ENCODE results near the gene PCLO. TPM values are rescaled to one million over a fixed set of nuclear protein-coding genes. Genes with fewer than 3 reads are reported as not detected.

Gene PCLO
- total and polyA plus RNA-seq, 2 of the 4 experiments (the other 2 are of a cell fraction) = under 0.01 to 0.05 TPM

GRCh38 chr7:82839555-82839954, 323.1 kb downstream of the PCLO start:
- Histone ChIP-seq H3K27ac (ENCODE audit: insufficient read depth, low read length) (no peak overlapping the region), H2AK5ac (ENCODE audit: low read depth, low read length) (no peak overlapping the region), H3K36me3 (ENCODE audit: control insufficient read depth, insufficient read depth, low read length) (no peaks in the 10 kb centered on the region), H3K23ac (ENCODE audit: low read depth, low read length) (no peak overlapping the region), H3K56ac (ENCODE audit: extremely low read depth, insufficient read depth, low read length) (no peak overlapping the region), H3K4ac (ENCODE audit: low read depth, low read length) (no peak overlapping the region), H4K91ac (ENCODE audit: insufficient read depth, low read depth, low read length) (no peak overlapping the region), H3K27me3 (ENCODE audit: control insufficient read depth, insufficient read depth, low read length) (no peaks in the 10 kb centered on the region; the same call in 1 of the 2 replicates), H4K5ac (ENCODE audit: low read depth, low read length) (no peak overlapping the region), H2BK5ac (ENCODE audit: low read depth, low read length, poor library complexity, severe bottlenecking) (no peak overlapping the region), H3K9ac (ENCODE audit: low read depth, low read length) (no peak overlapping the region), H4K8ac (ENCODE audit: low read depth in 2 of 2, low read length in 2 of 2) (no peak overlapping the region), H3K4me1 (ENCODE audit: control insufficient read depth, insufficient read depth, low read length) (no peaks in the 10 kb centered on the region), H4K20me1 (ENCODE audit: insufficient read depth, low read length) (no peaks in the 10 kb centered on the region), H3K4me3 (ENCODE audit: insufficient read depth, low read depth, low read length) (no peak overlapping the region), H3K18ac (ENCODE audit: low read depth, low read length) (no peak overlapping the region), H2BK120ac (ENCODE audit: low read depth, low read length) (no peak overlapping the region), H3K9me3 (ENCODE audit: control insufficient read depth, insufficient read depth, low read length) (no peaks in the 10 kb centered on the region), H2BK20ac (ENCODE audit: low read depth, low read length) (no peak overlapping the region), H2AK9ac (replicated peaks; ENCODE audit: low read depth, low read length, poor library complexity) (no peak overlapping the region), H3K9me1 (ENCODE audit: insufficient read depth, low read length) (no peaks in the 10 kb centered on the region), H3K4me2 (ENCODE audit: low read depth, low read length) (no peak overlapping the region), H3K14ac (replicated peaks; ENCODE audit: low read depth, low read length) (no peak overlapping the region), H2AFZ (replicated peaks; ENCODE audit: low read length, poor library complexity) (no peak overlapping the region), H2BK15ac (ENCODE audit: low read depth, low read length) (no peak overlapping the region), H3K79me1 (ENCODE audit: low read depth in 1 of 2, low read length in 2 of 2) (no peaks in the 10 kb centered on the region)
- in situ Hi-C loops (cut with MboI; ENCODE audit: low sequenced_read_pairs) (no loop called here), dilution Hi-C loops (cut with HindIII; ENCODE audit: low sequenced_read_pairs, unreplicated experiment) (no loop called here), intact Hi-C loops (cut with micrococcal nuclease) (no loop called here)
- ATAC-seq (ENCODE audit: low read depth) (no peak), DNase-seq (no peak)
- no peak for TF ChIP-seq NFE2L2 (IDR thresholded peaks at IDR 0.05; ENCODE audit: low read depth, low read length)
- no peak for TF ChIP-seq CEBPB (IDR thresholded peaks at IDR 0.05; ENCODE audit: low read depth, low read length)
- ChIA-PET POLR2A (ENCODE audit: unreplicated experiment) (no interaction called here), CTCF (no interaction called here)
- no TSS peak for BruUV-seq (replicated peaks)
- no CpG with 5 or more reads among the region's 4 CpGs for WGBS, 2 experiments (ENCODE audit: extremely low coverage in 2 of 2, insufficient read length in 1 of 2)
